Stomach (tissue), 4 donors: ENCODE data around the gene SPARCL1.

ENCODE experiments used
- EP300 ChIP-seq: sonication (generic); formaldehyde crosslinking; IDR thresholded peaks from one replicate; pipeline ENCODE4 v1.6.1; 2017; ENCODE audit warnings: antibody characterized with exemption
- POLR2A ChIP-seq, 4 donors: fragments of 450-650 bp; IDR thresholded peaks; one replicate each; pipeline ENCODE4 v1.6.1; 2016; ENCODE audit warnings: antibody characterized with exemption in 4 of 4, control low read depth in 2 of 4, mild to moderate bottlenecking in 1 of 4, moderate library complexity in 1 of 4
- TF ChIP-seq, protein P1 (sequence below), 7 experiments: fragments of 450-650 bp in 4 of 7; fragments of 200-600 bp in 3 of 7; sonication (generic) in 3 of 7; IDR thresholded peaks; one replicate each; pipeline ENCODE4 v1.5.1; 2016 to 2019; ENCODE audit warnings: antibody characterized with exemption in 7 of 7, control low read depth in 2 of 7, mild to moderate bottlenecking in 1 of 7

DNA sequence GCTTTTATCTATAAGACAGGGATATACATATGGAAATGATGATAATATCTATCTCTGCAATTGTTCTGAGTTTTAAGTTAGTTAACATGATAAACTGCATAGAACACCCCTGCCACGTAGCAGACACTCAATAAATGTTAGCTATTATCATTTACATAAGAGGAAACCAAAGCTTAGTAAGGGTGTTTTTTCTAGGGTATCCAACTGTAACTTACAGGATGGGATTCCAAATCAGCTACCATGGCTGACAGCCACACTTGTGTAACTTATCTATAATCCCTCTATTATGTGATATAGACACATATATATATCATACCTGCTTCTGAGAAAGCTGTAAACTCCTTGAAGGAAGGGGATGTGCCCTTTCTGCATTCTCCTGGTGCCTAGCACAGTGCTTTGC lies 1.1 kb upstream of the SPARCL1 start:
- TF ChIP-seq, protein P1, sequence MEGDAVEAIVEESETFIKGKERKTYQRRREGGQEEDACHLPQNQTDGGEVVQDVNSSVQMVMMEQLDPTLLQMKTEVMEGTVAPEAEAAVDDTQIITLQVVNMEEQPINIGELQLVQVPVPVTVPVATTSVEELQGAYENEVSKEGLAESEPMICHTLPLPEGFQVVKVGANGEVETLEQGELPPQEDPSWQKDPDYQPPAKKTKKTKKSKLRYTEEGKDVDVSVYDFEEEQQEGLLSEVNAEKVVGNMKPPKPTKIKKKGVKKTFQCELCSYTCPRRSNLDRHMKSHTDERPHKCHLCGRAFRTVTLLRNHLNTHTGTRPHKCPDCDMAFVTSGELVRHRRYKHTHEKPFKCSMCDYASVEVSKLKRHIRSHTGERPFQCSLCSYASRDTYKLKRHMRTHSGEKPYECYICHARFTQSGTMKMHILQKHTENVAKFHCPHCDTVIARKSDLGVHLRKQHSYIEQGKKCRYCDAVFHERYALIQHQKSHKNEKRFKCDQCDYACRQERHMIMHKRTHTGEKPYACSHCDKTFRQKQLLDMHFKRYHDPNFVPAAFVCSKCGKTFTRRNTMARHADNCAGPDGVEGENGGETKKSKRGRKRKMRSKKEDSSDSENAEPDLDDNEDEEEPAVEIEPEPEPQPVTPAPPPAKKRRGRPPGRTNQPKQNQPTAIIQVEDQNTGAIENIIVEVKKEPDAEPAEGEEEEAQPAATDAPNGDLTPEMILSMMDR (IDR thresholded peaks at IDR 0.05) = no peak
- no peak for TF ChIP-seq POLR2A (IDR thresholded peaks at IDR 0.05)
- TF ChIP-seq EP300 = no peak
